OCI-LY1 (cell line): ENCODE data around the gene FAM83E.

Source experiments
- H2AFZ ChIP-seq: fragments of 200-600 bp; sonication (generic), shearing (Covaris generic); 2 replicates; pipeline ENCODE4 v1.6.0; 2014; ENCODE audit warnings: antibody characterized with exemption, mild to moderate bottlenecking, low read length
- H3F3A ChIP-seq: fragments of 200-600 bp; sonication (generic), shearing (Covaris generic); 2 replicates; pipeline ENCODE4 v1.6.0; 2014; ENCODE audit warnings: mild to moderate bottlenecking, antibody characterized with exemption, low read length, moderate library complexity; ENCODE audit not compliant: insufficient read depth
- H3K27ac ChIP-seq: fragments of 200-600 bp; sonication (generic); 2 replicates; pipeline ENCODE4 v1.5.1; 2014; ENCODE audit warnings: low read length, mixed run types, mild to moderate bottlenecking, low read depth; ENCODE audit not compliant: poor library complexity, severe bottlenecking
- H3K27me3 ChIP-seq: fragments of 200-600 bp; sonication (generic); 2 replicates; pipeline ENCODE4 v1.6.0; 2014; ENCODE audit warnings: antibody characterized with exemption, mild to moderate bottlenecking, low read length, moderate library complexity; ENCODE audit not compliant: insufficient read depth
- H3K36me3 ChIP-seq: fragments of 200-600 bp; sonication (generic); 2 replicates; pipeline ENCODE4 v1.6.1; 2014; ENCODE audit warnings: mild to moderate bottlenecking, antibody characterized with exemption, low read length, moderate library complexity, mixed read lengths; ENCODE audit not compliant: insufficient read depth
- H3K4me1 ChIP-seq: fragments of 200-600 bp; sonication (generic); 2 replicates; pipeline ENCODE4 v1.5.1; 2014; ENCODE audit warnings: mild to moderate bottlenecking, low read length, moderate library complexity; ENCODE audit not compliant: insufficient read depth, severe bottlenecking
- H3K4me2 ChIP-seq: fragments of 200-600 bp; sonication (generic), shearing (Covaris generic); 2 replicates; pipeline ENCODE4 v1.6.1; 2014; ENCODE audit warnings: low read length
- H3K4me3 ChIP-seq: fragments of 200-600 bp; sonication (generic); 2 replicates; pipeline ENCODE4 v1.5.1; 2014; ENCODE audit warnings: low read length, low read depth, mild to moderate bottlenecking, mixed read lengths; ENCODE audit not compliant: poor library complexity, severe bottlenecking
- H3K79me2 ChIP-seq: fragments of 200-600 bp; shearing (Covaris generic); 2 replicates; pipeline ENCODE4 v1.6.1; 2016; ENCODE audit warnings: mixed run types, low read length, mixed read lengths; ENCODE audit not compliant: insufficient read depth
- H3K9ac ChIP-seq: fragments of 200-600 bp; sonication (generic), shearing (Covaris generic); 2 replicates; pipeline ENCODE4 v1.6.1; 2014; ENCODE audit warnings: mild to moderate bottlenecking, low read length, mixed read lengths
- H3K9me2 ChIP-seq: fragments of 200-600 bp; sonication (generic), shearing (Covaris generic); 2 replicates; pipeline ENCODE4 v1.6.1; 2014; ENCODE audit warnings: low read depth, mild to moderate bottlenecking, low read length, mixed read lengths
- H3K9me3 ChIP-seq: fragments of 200-600 bp; shearing (Covaris generic); 2 replicates; pipeline ENCODE4 v1.6.1; 2014; ENCODE audit warnings: low read length, mixed read lengths
- H4K20me1 ChIP-seq: fragments of 200-600 bp; sonication (generic), shearing (Covaris generic); 2 replicates; pipeline ENCODE4 v1.6.0; 2016; ENCODE audit warnings: mild to moderate bottlenecking, low read length; ENCODE audit not compliant: insufficient read depth
- EZH2 ChIP-seq: fragments of 200-600 bp; sonication (generic), shearing (Covaris generic); IDR thresholded peaks from 2 replicates; pipeline ENCODE4 v1.8.0; 2017; ENCODE audit warnings: borderline replicate concordance, mixed run types, mild to moderate bottlenecking, antibody characterized with exemption, low read length, moderate library complexity, mixed read lengths
- TF ChIP-seq, protein P1 (sequence below): fragments of 200-600 bp; sonication (generic), shearing (Covaris generic); IDR thresholded peaks from 2 replicates; pipeline ENCODE4 v1.5.1; 2017; ENCODE audit warnings: mild to moderate bottlenecking, antibody characterized with exemption, low read length, moderate library complexity, mixed read lengths

Gene FAM83E

DNA sequence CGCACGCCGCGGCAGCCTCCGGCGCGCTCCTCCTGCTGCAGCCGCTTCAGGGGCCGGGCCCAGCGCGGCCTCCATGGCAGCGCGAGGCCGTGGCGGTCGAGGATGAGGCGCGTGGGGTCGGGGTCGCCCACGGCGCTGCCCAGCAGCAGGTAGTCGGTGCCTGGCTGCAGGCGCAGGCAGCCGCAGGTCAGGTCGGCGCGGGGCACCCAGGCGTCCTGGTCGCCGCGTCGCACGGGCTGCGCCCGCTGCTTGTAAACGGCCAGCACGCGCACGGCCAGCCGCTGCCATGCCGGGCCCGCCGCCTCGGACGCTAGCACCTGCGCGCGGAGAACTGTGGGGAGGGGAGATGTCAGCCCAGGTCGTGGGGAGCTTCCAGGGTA is 46.8 kb upstream of the FAM83E start:
- no peak for TF ChIP-seq EZH2
- TF ChIP-seq, protein P1, sequence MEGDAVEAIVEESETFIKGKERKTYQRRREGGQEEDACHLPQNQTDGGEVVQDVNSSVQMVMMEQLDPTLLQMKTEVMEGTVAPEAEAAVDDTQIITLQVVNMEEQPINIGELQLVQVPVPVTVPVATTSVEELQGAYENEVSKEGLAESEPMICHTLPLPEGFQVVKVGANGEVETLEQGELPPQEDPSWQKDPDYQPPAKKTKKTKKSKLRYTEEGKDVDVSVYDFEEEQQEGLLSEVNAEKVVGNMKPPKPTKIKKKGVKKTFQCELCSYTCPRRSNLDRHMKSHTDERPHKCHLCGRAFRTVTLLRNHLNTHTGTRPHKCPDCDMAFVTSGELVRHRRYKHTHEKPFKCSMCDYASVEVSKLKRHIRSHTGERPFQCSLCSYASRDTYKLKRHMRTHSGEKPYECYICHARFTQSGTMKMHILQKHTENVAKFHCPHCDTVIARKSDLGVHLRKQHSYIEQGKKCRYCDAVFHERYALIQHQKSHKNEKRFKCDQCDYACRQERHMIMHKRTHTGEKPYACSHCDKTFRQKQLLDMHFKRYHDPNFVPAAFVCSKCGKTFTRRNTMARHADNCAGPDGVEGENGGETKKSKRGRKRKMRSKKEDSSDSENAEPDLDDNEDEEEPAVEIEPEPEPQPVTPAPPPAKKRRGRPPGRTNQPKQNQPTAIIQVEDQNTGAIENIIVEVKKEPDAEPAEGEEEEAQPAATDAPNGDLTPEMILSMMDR, result no peak
- no peaks in the 10 kb centered on the region for H3F3A ChIP-seq
- no peak overlapping the region for H3K27ac ChIP-seq
- H3K79me2 ChIP-seq, result no peaks in the 10 kb centered on the region
- H3K4me3 ChIP-seq, result no peak overlapping the region
- no peaks in the 10 kb centered on the region for H3K9me3 ChIP-seq
- no peak overlapping the region for H3K4me2 ChIP-seq
- H4K20me1 ChIP-seq, result no peaks in the 10 kb centered on the region
- H2AFZ ChIP-seq, result no peak overlapping the region
- no peak overlapping the region for H3K9ac ChIP-seq
- H3K9me2 ChIP-seq, result no peaks in the 10 kb centered on the region
- no peaks in the 10 kb centered on the region for H3K36me3 ChIP-seq
- H3K27me3 ChIP-seq, result no peaks in the 10 kb centered on the region
- no peaks in the 10 kb centered on the region for H3K4me1 ChIP-seq

DNA sequence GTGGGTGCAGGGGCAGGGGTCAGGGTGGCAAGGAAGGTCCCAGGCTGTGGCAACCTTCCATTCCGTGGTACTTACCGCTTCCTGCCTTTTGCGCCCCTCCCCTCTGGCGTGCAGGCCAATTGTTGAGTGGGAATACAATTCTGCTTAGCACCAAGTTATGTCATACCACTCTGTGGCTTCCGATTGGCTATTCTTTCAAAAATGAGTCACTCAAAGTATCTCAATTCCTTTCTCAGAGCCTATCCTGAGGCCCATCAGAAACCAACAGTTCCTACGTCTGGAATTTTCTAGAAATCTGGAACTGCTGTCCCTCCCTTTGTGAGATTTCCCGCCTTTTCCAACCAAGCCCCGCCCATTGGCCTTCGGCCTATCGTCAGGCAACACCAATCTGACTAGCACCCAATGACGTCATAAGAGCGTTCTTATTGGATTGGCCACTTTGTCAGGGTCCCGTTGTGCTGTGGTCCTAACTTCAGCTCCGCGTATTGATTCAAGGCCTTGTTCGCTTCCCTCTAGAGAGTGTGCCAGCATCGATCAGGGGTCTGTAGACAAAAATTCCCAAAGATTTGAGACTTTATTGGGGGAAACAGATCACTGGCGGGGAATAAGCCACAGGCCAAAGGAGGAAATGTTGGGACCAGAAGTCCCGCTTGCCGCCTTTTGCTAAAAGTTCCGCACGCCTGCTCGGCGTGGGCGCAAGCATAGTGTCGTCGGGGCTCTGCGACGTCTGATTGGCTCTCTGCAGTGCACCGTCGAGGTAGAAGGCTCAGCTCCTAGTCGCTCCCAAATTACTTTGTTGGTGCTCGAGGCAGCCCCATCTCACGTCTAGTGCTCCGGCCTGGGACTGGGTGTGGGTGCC is 46.2 kb upstream of the FAM83E start:
- TF ChIP-seq, protein P1, result no peak
- no peak for TF ChIP-seq EZH2
- Histone ChIP-seq H4K20me1 (no peaks in the 10 kb centered on the region), H3F3A (no peaks in the 10 kb centered on the region), H3K9me2 (no peaks in the 10 kb centered on the region), H3K27me3 (no peaks in the 10 kb centered on the region), H3K79me2 (no peaks in the 10 kb centered on the region), H3K27ac (no peak overlapping the region), H3K9ac (no peak overlapping the region), H3K9me3 (no peaks in the 10 kb centered on the region), H2AFZ (no peak overlapping the region), H3K4me3 (no peak overlapping the region), H3K4me2 (no peak overlapping the region), H3K4me1 (no peaks in the 10 kb centered on the region), H3K36me3 (no peaks in the 10 kb centered on the region)

DNA sequence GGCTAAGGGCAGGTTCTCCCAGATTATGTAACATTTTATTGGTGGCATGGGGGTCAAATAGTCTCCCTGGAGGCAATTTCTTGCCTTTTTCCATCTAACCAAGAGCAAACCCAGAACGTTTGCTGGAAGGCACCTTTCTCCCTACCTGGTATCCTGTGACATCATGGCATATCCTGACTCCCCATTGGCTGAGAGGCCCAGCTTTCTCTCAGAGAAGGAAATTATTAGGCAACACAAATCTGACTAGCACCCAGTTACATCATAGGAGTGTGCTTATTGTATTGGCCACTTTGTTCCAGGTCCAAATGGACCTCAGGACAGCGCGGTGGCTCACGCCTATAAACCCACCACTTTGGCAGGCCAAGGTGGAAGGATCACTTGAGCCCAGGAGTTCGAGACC is 44.9 kb upstream of the FAM83E start:
- Histone ChIP-seq H3K36me3 (no peaks in the 10 kb centered on the region), H3K9ac (no peak overlapping the region), H2AFZ (no peak overlapping the region), H3K27ac (no peak overlapping the region), H3K4me1 (peaks cover under 1% of the 10 kb centered on the region), H4K20me1 (no peaks in the 10 kb centered on the region), H3K4me2 (no peak overlapping the region), H3K79me2 (no peaks in the 10 kb centered on the region), H3K4me3 (no peak overlapping the region), H3K9me2 (no peaks in the 10 kb centered on the region), H3K9me3 (no peaks in the 10 kb centered on the region), H3F3A (no peaks in the 10 kb centered on the region), H3K27me3 (no peaks in the 10 kb centered on the region)
- TF ChIP-seq, protein P1, result no peak
- TF ChIP-seq EZH2, result no peak
